Activated CD8-positive, alpha-beta memory T cell treated with anti-CD3 and anti-CD28 coated beads, Interleukin-2, amount 50 U/mL, for 48 hours (primary cell): ENCODE measurements around the gene C2orf92.

ENCODE experiments used
- DNase-seq: peaks from one replicate; pipeline ENCODE4 v3.0.0-alpha.2; 2020

Gene C2orf92

GRCh38 chr2:97732436-97733340 lies 63.2 kb downstream of the C2orf92 start:
- DNase-seq, result peak; percentile 47

GRCh38 chr2:97733341-97734035 lies 64.0 kb downstream of the C2orf92 start:
- peak; percentile 51 for DNase-seq

GRCh38 chr2:97734061-97735051 lies 64.8 kb downstream of the C2orf92 start:
- peak; percentile 42 for DNase-seq

GRCh38 chr2:97735161-97735561 lies 65.6 kb downstream of the C2orf92 start:
- peak; percentile 46 for DNase-seq

GRCh38 chr2:97736185-97736584 lies 66.7 kb downstream of the C2orf92 start:
- no peak for DNase-seq

- peak; percentile 49 for DNase-seq
These were observed 67.3 kb downstream of the C2orf92 start for GRCh38 chr2:97736608-97737330.

- DNase-seq, result peak; percentile 52
These were observed 68.1 kb downstream of the C2orf92 start for GRCh38 chr2:97737421-97738178.

- DNase-seq, result peak; percentile 48
These were observed 68.9 kb downstream of the C2orf92 start for GRCh38 chr2:97738179-97739019.

GRCh38 chr2:97739020-97739892 lies 69.7 kb downstream of the C2orf92 start:
- DNase-seq, result peak; percentile 51

GRCh38 chr2:97739893-97740245 lies 70.4 kb downstream of the C2orf92 start:
- no peak for DNase-seq

GRCh38 chr2:97740590-97741182 lies 71.2 kb downstream of the C2orf92 start:
- DNase-seq, result peak; percentile 82

GRCh38 chr2:97741251-97741650 lies 71.7 kb downstream of the C2orf92 start:
- DNase-seq, result peak; percentile 53

GRCh38 chr2:97741686-97742085 lies 72.2 kb downstream of the C2orf92 start:
- peak; percentile 54 for DNase-seq

GRCh38 chr2:97742381-97742847 lies 72.9 kb downstream of the C2orf92 start:
- DNase-seq, result peak; percentile 66

- DNase-seq, result peak; percentile 43
These were observed 74.4 kb downstream of the C2orf92 start for GRCh38 chr2:97743913-97744312.

GRCh38 chr2:97745474-97746174 lies 76.1 kb downstream of the C2orf92 start:
- peak; percentile 78 for DNase-seq

GRCh38 chr2:97747285-97747684 lies 77.8 kb downstream of the C2orf92 start:
- no peak for DNase-seq

- DNase-seq, result no peak
These were observed 78.2 kb downstream of the C2orf92 start for GRCh38 chr2:97747716-97748115.
